HL-60 (cell line): Measurements from ENCODE around the gene SULT2B1.

Source experiments
- GABPA ChIP-seq: IDR thresholded peaks from 2 replicates; pipeline ENCODE4 v1.6.1; 2012; ENCODE audit warnings: low read depth
- POLR2AphosphoS5 ChIP-seq: IDR thresholded peaks from 2 replicates; pipeline ENCODE4 v1.6.1; 2012; ENCODE audit warnings: low read depth
- SPI1 ChIP-seq: IDR thresholded peaks from 2 replicates; pipeline ENCODE4 v1.6.1; 2012; ENCODE audit warnings: low read depth, mild to moderate bottlenecking, borderline replicate concordance
- TF ChIP-seq, protein P1 (sequence below): IDR thresholded peaks from one replicate; pipeline ENCODE4 v1.5.1; 2011; ENCODE audit warnings: low read length, control low read depth, inconsistent platforms; ENCODE audit not compliant: insufficient read depth
- TF ChIP-seq, protein P2 (sequence below): IDR thresholded peaks from 2 replicates; pipeline ENCODE4 v1.6.1; 2012; ENCODE audit warnings: low read depth; ENCODE audit not compliant: insufficient replicate concordance

DNA sequence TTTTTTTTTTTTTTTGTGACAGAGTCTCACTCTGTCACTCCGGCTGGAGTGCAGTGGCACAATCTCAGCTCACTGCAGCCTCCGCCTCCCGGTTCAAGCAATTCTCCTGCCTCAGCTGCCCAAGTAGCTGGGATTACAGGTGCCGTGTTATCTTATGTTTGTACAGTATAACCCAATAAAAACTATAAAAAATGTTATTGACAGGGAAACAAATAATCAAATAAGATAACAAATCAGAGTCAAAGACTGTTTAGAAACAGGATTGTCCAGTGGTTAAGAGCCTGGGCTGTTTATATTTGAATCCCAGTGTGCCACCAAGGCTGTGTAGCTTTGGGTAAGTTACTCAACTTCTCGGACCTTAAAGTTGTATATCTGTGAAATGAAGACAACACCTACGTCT is 21.2 kb upstream of the SULT2B1 start:
- TF ChIP-seq, protein P1, sequence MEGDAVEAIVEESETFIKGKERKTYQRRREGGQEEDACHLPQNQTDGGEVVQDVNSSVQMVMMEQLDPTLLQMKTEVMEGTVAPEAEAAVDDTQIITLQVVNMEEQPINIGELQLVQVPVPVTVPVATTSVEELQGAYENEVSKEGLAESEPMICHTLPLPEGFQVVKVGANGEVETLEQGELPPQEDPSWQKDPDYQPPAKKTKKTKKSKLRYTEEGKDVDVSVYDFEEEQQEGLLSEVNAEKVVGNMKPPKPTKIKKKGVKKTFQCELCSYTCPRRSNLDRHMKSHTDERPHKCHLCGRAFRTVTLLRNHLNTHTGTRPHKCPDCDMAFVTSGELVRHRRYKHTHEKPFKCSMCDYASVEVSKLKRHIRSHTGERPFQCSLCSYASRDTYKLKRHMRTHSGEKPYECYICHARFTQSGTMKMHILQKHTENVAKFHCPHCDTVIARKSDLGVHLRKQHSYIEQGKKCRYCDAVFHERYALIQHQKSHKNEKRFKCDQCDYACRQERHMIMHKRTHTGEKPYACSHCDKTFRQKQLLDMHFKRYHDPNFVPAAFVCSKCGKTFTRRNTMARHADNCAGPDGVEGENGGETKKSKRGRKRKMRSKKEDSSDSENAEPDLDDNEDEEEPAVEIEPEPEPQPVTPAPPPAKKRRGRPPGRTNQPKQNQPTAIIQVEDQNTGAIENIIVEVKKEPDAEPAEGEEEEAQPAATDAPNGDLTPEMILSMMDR: no peak
- TF ChIP-seq POLR2AphosphoS5 (no peak), SPI1 (no peak), GABPA (no peak)
- TF ChIP-seq, protein P2, sequence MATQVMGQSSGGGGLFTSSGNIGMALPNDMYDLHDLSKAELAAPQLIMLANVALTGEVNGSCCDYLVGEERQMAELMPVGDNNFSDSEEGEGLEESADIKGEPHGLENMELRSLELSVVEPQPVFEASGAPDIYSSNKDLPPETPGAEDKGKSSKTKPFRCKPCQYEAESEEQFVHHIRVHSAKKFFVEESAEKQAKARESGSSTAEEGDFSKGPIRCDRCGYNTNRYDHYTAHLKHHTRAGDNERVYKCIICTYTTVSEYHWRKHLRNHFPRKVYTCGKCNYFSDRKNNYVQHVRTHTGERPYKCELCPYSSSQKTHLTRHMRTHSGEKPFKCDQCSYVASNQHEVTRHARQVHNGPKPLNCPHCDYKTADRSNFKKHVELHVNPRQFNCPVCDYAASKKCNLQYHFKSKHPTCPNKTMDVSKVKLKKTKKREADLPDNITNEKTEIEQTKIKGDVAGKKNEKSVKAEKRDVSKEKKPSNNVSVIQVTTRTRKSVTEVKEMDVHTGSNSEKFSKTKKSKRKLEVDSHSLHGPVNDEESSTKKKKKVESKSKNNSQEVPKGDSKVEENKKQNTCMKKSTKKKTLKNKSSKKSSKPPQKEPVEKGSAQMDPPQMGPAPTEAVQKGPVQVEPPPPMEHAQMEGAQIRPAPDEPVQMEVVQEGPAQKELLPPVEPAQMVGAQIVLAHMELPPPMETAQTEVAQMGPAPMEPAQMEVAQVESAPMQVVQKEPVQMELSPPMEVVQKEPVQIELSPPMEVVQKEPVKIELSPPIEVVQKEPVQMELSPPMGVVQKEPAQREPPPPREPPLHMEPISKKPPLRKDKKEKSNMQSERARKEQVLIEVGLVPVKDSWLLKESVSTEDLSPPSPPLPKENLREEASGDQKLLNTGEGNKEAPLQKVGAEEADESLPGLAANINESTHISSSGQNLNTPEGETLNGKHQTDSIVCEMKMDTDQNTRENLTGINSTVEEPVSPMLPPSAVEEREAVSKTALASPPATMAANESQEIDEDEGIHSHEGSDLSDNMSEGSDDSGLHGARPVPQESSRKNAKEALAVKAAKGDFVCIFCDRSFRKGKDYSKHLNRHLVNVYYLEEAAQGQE: no peak
